Small intestine (tissue), 7 donors: Measurements from ENCODE around the gene JADE2. TPM values are rescaled to one million over a fixed set of nuclear protein-coding genes. Genes with fewer than 3 reads are reported as not detected.

Source experiments
- DNase-seq, 2 donors: peaks; one replicate each; pipeline versions ENCODE4 v3.0.0 to v3.0.0-alpha.2; 2013
- FAIRE-seq: peaks from 2 replicates; lab custom pipeline; 2012; peaks lifted over from hg19 to GRCh38; lab: Jason Lieb, UNC
- H3K27ac ChIP-seq, 3 donors: one replicate each; pipeline ENCODE4 v1.5.1; 2013; ENCODE audit warnings: low read length in 2 of 3, mild to moderate bottlenecking in 2 of 3, control low read depth in 1 of 3, inconsistent platforms in 1 of 3, low read depth in 1 of 3, moderate library complexity in 1 of 3
- H3K27me3 ChIP-seq, 3 donors: one replicate each; pipeline ENCODE4 v1.6.1; 2013; ENCODE audit warnings: low read length in 3 of 3, inconsistent platforms in 1 of 3; ENCODE audit not compliant: control insufficient read depth in 3 of 3, insufficient read depth in 3 of 3
- H3K36me3 ChIP-seq, 3 donors: one replicate each; pipeline ENCODE4 v1.6.1; 2013; ENCODE audit warnings: low read length in 3 of 3, inconsistent platforms in 1 of 3, low read depth in 1 of 3, mild to moderate bottlenecking in 1 of 3, moderate library complexity in 1 of 3; ENCODE audit not compliant: control insufficient read depth in 3 of 3, insufficient read depth in 2 of 3
- H3K4me1 ChIP-seq, 3 donors: one replicate each; pipeline ENCODE4 v1.6.1; 2013; ENCODE audit warnings: low read length in 2 of 3, inconsistent platforms in 1 of 3, low read depth in 1 of 3, mild to moderate bottlenecking in 1 of 3, moderate library complexity in 1 of 3; ENCODE audit not compliant: control insufficient read depth in 3 of 3, insufficient read depth in 2 of 3
- H3K4me3 ChIP-seq, 3 donors: one replicate each; pipeline ENCODE4 v1.5.1; 2013; ENCODE audit warnings: low read length in 3 of 3, control low read depth in 1 of 3, inconsistent platforms in 1 of 3, low read depth in 1 of 3, mild to moderate bottlenecking in 1 of 3, moderate library complexity in 1 of 3
- H3K9me3 ChIP-seq, 2 donors: one replicate each; pipeline ENCODE4 v1.6.1; 2013; ENCODE audit warnings: low read depth in 1 of 2, low read length in 1 of 2; ENCODE audit not compliant: control insufficient read depth in 2 of 2, insufficient read depth in 1 of 2
- WGBS, 3 donors: extraction: QIAGEN DNeasy Blood & Tissue Kit; methylation state at CpG; one replicate each; pipeline ENCODE4 v1.1.7; 2013; 5-methylcytosine and 5-hydroxymethylcytosine counted together
- polyA plus RNA-seq, 4 donors: library from polyadenylated mRNA; stranded (reverse) in 3 of 4; unstranded in 1 of 4; fragments of 200-250 nt in 3 of 4; fragments of 120-200 nt in 1 of 4; gene quantifications; one replicate each; pipeline versions ENCODE4 v1.2.1 to v1.2.3, GENCODE V29; 2013
- donor health status: healthy with polysubstance abuse.
- donor health status: control.
- donor health status: control.
- donor health status: Bipolar disorder and iron deficiency.
- donor health status: healthy.

JADE2 gene
- polyA plus RNA-seq, 4 donors, result 8.1 to 37.4 (median 16.3) TPM

GRCh38 chr5:134540747-134541733 is 15.6 kb downstream of the JADE2 start:
- peaks cover 0 to 8% (median 0%) of the 10 kb centered on the region in 3 donors for H3K4me1 ChIP-seq
- WGBS, 3 donors, result 80 to 87% (median 87%) methylated on average over 15 of the region's 15 CpGs

DNA sequence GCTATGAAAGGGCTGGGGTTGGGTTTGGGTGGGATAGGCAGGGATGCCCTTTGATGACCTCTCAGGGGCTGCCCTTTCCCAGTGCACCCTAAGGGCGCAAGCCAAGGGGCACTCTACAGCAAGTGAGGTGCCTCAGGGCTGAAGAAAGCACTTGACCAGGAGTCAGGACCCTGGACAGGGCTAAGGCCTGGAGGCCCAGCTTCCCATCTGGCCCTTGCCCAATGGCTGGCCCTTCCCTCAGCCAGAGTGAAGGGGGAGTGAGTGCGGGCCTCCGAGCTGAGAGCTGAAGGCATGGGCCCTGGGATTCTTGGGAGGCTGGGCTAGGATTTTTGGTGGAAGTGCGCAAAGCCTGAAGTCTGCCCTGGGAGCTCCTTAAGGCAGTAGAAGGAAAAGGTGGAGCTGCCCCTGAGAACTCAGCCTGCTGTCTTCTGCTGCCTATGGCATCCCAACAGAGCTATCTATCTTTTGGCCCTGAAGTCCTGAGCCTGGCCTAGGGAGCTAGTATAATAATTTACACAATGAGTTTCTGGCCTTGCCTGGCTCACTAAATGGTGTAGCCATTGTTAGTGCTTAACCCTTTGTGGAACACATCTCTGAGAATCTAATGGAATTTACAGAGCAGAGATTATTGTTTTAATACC is 16.4 kb downstream of the JADE2 start:
- Histone ChIP-seq H3K27me3 (no peaks in the 10 kb centered on the region), H3K9me3 (no peaks in the 10 kb centered on the region), H3K36me3 (peaks cover 11 to 82% (median 35%) of the 10 kb centered on the region in 3 donors), H3K4me1 (peaks cover 0 to 10% (median 0%) of the 10 kb centered on the region in 3 donors), H3K27ac (no peak overlapping the region), H3K4me3 (no peak overlapping the region)
- DNase-seq (peak in 1 of 2 donors; percentile 49), FAIRE-seq (no peak)
- 73 to 94% (median 93%) methylated on average over 4 of the region's 4 CpGs for WGBS, 3 donors

More at GRCh38 chr5:134540747-134541733, 15.6 kb downstream of the JADE2 start:
- FAIRE-seq, result no peak
- no peaks in the 10 kb centered on the region for H3K27me3 ChIP-seq
- H3K4me3 ChIP-seq, result no peak overlapping the region
- no peak overlapping the region for H3K27ac ChIP-seq
- DNase-seq, result no peak
- H3K9me3 ChIP-seq, result no peaks in the 10 kb centered on the region
- H3K36me3 ChIP-seq, result peaks cover 11 to 86% (median 34%) of the 10 kb centered on the region in 3 donors

GRCh38 chr5:134543820-134544614 is 18.5 kb downstream of the JADE2 start:
- 62 to 79% (median 64%) methylated on average over 10 to 11 of the region's 11 CpGs for WGBS, 3 donors
- Histone ChIP-seq H3K4me1 (peaks cover 0 to 12% (median 0%) of the 10 kb centered on the region in 3 donors), H3K4me3 (no peak overlapping the region), H3K27ac (peak overlapping the region in 1 of 3 donors; percentile 62), H3K9me3 (no peaks in the 10 kb centered on the region), H3K36me3 (peaks cover 5 to 80% (median 21%) of the 10 kb centered on the region in 3 donors), H3K27me3 (no peaks in the 10 kb centered on the region)
- DNase-seq (no peak), FAIRE-seq (no peak)

DNA sequence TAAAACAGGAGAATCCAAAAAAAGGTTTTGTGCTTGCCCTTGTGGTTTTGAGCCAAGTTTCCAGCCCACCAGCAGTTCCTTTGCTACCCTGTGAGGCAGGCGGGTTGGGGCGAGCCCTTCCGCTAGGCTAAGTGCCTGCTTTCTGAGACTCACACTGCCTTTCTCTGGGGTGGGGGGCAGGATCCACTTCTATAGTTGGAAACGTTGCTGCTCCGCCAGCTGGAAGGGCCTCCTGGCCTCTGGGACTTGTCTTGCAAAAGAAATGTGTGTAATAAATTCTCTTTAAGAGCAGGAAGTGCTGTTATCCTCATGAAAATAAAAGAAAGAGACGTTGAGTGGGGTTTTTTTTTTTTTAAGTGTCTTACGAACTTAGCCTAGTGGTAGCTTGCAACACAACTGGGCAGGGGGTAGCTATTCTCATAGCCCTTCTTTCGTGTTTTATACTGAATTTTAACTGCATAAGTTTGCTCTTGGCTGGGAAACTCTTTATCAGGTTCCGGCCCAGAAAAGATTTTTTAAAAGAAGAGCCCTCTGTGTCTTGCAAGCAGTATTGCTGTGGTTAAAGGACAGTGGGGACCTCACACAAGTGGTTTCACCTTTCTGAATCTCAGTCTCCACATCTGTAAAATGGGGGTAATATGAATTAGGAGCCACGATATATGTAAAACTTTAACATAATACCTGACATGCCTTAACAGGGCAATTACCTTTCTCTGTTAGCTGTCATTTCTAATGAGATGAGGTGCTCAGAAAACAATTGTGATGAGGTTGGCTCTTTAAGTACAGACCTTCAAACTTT is 19.8 kb downstream of the JADE2 start:
- Histone ChIP-seq H3K27ac (no peak overlapping the region), H3K9me3 (no peaks in the 10 kb centered on the region), H3K4me1 (peaks cover 0 to 12% (median 0%) of the 10 kb centered on the region in 3 donors), H3K36me3 (peaks cover 2 to 80% (median 13%) of the 10 kb centered on the region in 3 donors), H3K4me3 (no peak overlapping the region), H3K27me3 (no peaks in the 10 kb centered on the region)
- WGBS, 3 donors, result 47 to 75% (median 74%) methylated on average over 10 of the region's 10 CpGs
- DNase-seq, result no peak
- no peak for FAIRE-seq

DNA sequence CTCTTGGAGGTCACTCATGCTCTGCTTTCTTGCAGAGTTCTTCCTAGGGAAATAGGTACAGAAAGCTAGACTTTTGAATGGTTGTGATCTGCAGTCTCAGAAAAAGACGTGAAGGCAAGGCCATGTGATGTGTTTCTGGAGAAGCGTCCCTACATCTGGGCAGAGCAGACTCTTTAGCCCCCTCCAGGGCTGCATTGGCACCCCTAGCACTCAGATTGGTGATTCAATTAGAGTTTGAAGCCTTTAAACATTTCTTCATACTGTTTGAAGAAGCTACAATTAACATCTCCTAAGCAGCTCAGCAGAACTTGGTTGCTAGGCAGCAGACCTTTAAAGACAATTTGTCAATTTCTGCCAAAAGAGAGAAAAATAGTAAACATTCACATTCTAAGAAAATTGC is 21.6 kb downstream of the JADE2 start:
- DNase-seq (no peak), FAIRE-seq (no peak)
- no peak overlapping the region for H3K4me3 ChIP-seq
- H3K9me3 ChIP-seq, result no peaks in the 10 kb centered on the region
- H3K27me3 ChIP-seq, result no peaks in the 10 kb centered on the region
- peaks cover 0 to 76% (median 5%) of the 10 kb centered on the region in 3 donors for H3K36me3 ChIP-seq
- peaks cover 0 to 12% (median 2%) of the 10 kb centered on the region in 3 donors for H3K4me1 ChIP-seq
- 78 to 94% (median 80%) methylated on average over 2 of the region's 2 CpGs for WGBS, 3 donors
- H3K27ac ChIP-seq, result no peak overlapping the region

DNA sequence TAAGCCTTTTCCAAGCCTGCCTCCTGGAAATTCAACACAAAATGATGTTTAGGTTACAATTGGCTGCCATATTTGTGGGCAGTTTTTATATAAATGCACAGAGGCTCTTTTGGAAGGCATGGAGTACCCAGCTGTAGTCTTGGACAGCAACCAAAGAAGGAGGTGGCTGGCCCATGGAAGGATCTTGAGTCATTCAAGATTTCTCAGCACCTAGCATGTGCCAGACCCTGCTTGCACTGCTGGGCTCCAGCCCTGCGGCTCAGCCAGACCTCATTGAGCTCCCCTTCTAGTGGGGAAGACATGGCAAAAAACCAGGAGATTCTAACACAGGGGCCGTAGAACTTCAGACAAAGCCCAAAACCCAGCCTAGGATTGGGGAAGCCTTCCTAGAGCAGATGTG is 22.1 kb downstream of the JADE2 start:
- 64 to 86% (median 81%) methylated on average over 2 of the region's 2 CpGs for WGBS, 3 donors
- Histone ChIP-seq H3K36me3 (peaks cover 0 to 80% (median 5%) of the 10 kb centered on the region in 3 donors), H3K4me3 (no peak overlapping the region), H3K27ac (no peak overlapping the region), H3K4me1 (peaks cover 0 to 12% (median 2%) of the 10 kb centered on the region in 3 donors), H3K9me3 (no peaks in the 10 kb centered on the region), H3K27me3 (no peaks in the 10 kb centered on the region)
- no peak for DNase-seq
- FAIRE-seq, result no peak

DNA sequence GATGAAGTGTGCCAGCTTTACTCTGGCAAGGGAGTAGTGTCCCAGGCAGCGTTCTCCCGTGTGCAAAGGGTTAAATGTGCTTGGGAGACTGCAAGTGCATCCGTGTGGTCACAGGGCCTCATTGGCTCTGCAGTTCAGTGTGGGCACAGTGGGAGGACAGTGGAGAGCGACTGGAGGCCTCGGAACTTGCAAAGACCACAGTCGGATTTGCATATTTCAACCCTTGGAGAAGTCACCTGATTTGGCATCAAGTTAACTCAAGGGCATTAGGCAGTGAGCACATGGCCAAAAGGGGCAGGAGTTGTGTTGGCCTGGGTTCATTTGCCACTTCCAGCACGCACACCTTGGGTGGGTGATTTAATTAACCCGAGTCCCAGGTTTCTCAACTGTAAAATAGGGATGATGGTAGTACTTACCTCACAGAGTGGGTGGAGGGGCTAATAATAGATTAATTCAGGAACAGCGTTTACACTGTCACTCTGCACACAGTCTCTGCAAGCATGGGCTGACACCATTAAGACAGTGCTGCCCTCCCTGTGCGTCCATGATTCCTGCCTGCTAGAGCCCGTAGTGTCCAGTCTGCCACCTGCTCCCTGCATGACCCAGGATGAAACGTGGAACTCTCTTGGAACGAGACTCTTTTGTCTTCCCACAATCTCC is 22.7 kb downstream of the JADE2 start:
- no peaks in the 10 kb centered on the region for H3K9me3 ChIP-seq
- no peaks in the 10 kb centered on the region for H3K27me3 ChIP-seq
- H3K36me3 ChIP-seq, result peaks cover 0 to 80% (median 5%) of the 10 kb centered on the region in 3 donors
- H3K4me3 ChIP-seq, result no peak overlapping the region
- no peak overlapping the region for H3K27ac ChIP-seq
- FAIRE-seq, result no peak
- no peak for DNase-seq
- 76 to 87% (median 86%) methylated on average over 13 of the region's 13 CpGs for WGBS, 3 donors
- H3K4me1 ChIP-seq, result peaks cover 0 to 12% (median 2%) of the 10 kb centered on the region in 3 donors
